NCI-H1436 (cell line): ENCODE data around the gene MMP3.
"Not testable (repeated sequence)": the region's sequence is repeated elsewhere in the genome, so short reads cannot be mapped to it uniquely, and the experiment has no call there.

ENCODE experiments used
- DNase-seq: peaks from one replicate; lab custom pipeline; 2025; lab: John Stamatoyannopoulos, UW

MMP3 gene

DNA sequence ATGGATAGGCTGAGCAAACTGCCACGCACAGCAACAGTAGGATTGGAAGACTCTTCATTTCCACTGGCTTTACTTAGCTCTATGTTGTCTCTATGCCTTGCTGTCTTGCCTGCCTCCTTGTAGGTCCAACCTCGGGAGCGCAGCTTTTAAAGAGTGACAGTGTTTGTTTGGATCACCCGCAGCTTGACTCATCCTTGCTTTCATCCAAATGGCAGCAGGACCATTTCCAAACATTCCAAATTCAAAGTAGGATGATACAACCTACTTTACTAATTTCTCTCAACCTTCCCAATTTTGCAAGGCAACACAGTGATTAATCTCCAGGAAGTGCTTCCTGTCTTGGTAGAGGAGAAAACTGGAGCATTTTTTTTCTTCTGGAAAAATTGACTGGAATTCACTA is at the start of gene MMP3:
TSS of gene MMP3 (minus strand) at position 121 of the 400 bp plus-strand sequence. CDS start at position 58, 63 bp downstream.
- no peak for DNase-seq

DNA sequence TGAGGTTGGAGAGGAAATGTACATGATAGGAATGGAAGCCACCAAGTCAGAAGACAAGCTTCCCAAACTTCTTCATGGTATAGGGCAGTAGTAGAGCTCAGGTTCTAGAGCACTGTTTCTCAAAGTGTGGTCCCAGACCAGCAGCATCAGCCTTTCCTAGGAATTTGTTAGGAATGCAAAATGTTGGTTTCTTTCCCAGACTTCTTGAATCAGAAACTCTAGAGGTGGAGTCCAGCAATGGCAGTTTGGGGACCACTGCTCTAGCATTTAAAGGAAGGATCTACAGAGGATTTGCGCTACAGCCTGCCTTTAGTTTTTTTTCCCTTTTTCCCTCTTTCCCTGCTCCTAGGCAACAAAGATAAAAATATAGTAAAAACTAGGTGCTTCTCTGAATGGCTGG is 48.3 kb upstream of the MMP3 start:
- no peak for DNase-seq

- DNase-seq, result no peak
Observed at GRCh38 chr11:102886999-102887398, 43.6 kb upstream of the MMP3 start.

DNA sequence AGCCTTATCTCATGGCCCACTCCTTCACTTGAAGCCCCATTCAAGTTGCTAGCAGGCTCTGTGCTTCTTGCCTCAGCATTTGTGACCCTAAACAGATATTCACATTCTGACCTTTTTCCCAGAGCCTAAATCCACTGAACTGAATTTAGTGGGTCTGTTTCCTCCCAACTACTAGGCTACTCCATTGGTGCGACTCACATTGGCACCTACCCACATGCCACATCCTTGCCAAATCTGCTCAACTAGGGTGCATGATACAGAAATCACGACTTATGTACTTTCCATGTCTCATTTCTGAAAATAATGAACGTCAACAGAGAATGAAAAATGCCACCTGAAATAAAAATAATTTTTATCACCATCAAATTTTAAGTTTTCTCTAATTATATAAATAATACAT is 39.7 kb upstream of the MMP3 start:
- DNase-seq, result no peak

DNA sequence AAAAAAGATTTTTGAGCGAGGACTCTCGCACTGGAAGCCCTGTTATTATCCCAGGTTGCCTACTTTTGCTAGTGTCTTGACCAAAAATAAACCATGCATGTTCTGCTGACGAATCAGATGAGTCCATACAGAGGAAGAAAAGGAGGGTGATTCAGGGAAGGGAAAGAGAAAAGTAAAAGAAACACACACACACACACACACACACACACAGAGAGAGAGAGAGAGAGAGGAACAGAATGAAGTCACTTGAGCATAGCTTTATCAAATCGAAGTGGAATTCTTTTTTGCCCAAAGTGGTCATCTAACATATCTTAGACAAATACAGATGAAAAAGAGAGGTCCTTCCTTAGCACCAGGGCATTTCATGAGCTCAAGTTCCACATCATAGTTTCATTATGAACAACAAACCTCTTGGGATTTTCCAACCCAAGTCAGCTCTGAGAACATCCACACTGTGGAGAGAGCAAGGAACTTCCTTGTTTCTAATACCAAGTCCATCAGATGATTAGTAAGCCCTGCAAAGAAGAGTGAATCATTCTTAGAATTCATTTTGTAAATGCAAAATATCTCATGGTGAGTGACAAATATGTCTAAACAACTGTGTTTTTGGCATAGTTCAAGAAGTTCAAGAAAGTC is 39.1 kb upstream of the MMP3 start:
- DNase-seq, result no peak

- DNase-seq, result no peak
Observed at GRCh38 chr11:102879801-102880200, 36.4 kb upstream of the MMP3 start.

GRCh38 chr11:102878595-102878994 is 35.2 kb upstream of the MMP3 start:
- no peak for DNase-seq

DNA sequence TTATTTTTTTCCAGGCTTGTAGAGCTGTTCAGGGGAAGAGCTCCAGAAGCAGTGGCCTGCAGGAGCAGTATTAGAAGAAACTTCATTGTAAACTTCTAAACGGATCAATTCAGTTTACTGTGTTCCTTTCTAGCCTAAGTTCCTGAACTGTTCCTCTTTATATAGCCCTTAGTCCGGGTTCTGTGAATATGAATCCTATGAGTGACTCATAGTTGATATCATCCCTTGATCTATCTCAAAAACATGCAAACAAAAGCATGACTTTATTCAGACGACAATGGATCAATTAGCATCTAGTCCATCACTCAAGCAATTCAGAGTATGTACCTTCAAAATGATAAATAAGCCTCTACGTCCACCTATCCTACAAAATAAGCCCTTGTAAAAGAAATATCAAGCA is 31.4 kb upstream of the MMP3 start, which contains the start of gene MMP12:
TSS of gene MMP12 (minus strand) at position 131 of the 400 bp plus-strand sequence. CDS start at position 86, 45 bp downstream.
- no peak for DNase-seq

GRCh38 chr11:102869354-102869964 is 26.1 kb upstream of the MMP3 start:
- not testable (repeated sequence) for DNase-seq

DNA sequence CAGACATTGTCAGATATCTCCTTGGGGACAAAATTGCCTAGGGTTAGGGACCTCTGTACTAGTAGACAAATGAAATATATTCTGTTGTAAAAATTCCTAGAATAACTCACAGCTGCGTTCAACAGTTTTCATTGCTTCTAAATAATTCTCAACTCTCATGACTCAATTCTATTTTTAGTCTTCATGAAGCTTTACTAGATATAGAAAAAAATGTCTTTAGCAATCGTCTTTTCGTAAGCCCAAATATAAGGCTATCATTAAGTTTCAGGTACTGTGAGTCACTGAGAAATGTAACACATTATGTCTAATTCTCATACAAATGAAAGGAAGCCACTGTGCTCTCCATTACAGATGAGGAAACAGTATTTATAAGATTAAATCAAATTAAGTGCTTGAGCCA is 24.9 kb upstream of the MMP3 start:
- DNase-seq, result no peak

GRCh38 chr11:102864724-102865123 is 21.3 kb upstream of the MMP3 start:
- no peak for DNase-seq

- no peak for DNase-seq
Observed at GRCh38 chr11:102853956-102854355, 10.5 kb upstream of the MMP3 start.

DNA sequence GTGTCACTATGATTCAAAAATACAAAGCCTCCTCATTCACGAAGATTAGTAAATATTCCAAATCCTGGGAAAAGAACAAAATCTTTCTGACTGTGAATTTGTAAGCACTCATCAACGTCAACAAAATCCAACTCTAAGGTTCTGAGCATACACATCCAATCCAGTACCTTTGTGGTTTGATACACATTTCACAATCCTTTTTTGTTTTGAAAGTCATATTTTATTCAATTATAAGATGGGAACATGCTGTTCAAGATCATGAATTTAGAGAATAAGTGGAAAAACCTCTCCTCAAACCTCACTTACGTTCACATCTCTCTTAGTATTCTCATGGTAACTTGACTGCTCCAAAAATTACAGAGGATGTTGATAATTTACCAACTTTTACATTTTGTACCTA is 9.6 kb upstream of the MMP3 start:
- no peak for DNase-seq

DNA sequence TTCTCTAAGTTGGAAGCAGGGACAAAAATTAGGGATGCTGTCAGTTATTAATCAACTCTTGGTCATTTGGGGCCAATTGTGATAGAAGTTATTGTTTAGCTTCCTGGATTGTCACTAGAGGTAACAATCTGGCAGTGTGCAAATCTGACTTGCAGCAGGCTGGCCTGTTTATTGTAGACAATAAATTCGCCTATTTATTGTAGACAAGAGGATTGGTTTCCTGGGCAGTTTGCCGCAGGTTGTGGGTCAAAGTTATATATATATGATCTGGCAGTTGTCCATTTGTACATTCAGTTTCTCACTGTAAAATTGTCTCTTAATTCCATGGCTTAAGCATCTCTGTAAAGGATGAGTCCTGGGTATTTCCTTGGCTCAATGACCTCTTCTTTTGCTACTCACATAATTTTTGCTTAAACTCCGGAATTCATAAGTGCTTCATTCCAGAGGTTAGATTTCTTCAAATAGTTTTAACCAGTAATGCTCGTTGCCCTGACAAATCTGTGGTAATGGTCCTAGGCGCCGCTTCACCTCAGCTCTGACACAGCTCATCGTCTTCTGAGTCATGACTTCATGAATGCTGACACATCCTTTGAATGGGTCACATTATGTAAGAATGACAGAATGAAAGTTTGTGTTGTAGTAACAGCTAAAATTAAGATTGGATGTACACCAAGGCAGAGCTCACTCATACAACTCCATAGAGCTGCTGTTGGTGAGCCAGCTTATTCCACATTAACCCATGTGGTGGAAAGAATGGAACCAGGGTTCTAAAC is 7.8 kb upstream of the MMP3 start:
- DNase-seq, result no peak

GRCh38 chr11:102849311-102849710 is 5.9 kb upstream of the MMP3 start:
- no peak for DNase-seq

- no peak for DNase-seq
Observed at GRCh38 chr11:102846292-102846691, 2.9 kb upstream of the MMP3 start.

DNA sequence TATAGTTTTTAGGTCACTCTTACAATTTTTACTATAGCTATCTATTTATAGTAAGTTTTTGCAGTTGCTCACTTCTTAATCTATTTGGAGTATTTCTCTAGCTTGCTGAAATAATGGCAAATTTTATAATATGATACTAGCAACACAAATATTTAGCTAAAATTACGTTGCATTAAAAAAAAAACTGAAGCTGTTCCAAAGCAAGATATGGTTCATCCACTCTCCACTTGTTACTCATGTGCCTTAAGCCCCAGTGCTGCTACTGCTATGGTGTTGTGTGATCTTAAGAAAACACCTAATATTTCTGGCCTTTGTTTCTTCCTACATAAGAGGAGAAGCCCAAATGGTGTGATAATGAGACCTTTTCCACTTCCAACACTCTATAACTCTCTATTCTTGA is 479 bp downstream of the MMP3 start:
- DNase-seq, result no peak

GRCh38 chr11:102840018-102840417 is 3.4 kb downstream of the MMP3 start:
- DNase-seq, result no peak

DNA sequence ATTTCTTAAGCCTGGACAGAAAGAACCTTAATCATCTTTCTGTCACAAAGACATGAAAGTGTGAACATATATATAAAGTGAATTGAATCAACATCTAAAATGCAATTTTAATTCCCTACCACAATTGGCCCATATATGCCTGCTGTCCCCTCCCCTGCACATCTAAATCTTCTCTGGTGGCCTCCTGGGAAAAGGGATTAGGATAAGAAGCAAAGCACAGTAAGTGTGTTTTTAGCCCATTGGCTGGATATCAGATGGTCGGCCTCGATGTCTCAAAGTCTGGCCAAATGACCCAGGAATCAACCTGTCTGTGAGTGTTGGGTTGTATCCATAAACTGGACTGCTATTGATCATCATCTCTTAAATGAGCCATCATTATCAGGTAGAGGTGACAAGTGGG is 5.8 kb downstream of the MMP3 start:
- DNase-seq, result no peak

- DNase-seq, result no peak
Observed at GRCh38 chr11:102837156-102837555, 6.3 kb downstream of the MMP3 start.

- DNase-seq, result no peak
Observed at GRCh38 chr11:102836290-102836875, 7.0 kb downstream of the MMP3 start.

GRCh38 chr11:102833731-102834130 is 9.7 kb downstream of the MMP3 start:
- no peak for DNase-seq

DNA sequence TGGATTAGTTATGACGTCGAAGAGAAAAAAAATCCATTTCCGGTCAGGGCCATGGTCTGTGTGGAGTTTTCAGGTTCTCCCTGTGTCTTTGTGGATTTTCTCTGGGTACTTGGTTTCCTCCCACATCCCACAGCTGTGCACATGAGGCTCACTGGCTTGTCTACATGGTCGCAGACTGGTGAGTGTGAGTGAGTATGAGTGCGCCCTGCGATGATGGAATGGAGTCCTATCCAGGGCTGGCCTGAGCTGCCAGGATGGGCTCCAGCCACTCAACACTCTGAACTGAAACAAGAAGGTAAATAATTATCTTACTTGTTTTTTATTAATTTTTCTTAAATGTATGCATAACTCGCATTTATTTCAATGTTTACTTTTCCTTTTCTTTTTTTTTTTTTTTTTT is 10.8 kb downstream of the MMP3 start:
- no peak for DNase-seq
